Neural cell (in vitro differentiated cells): ENCODE data around the gene IL22RA2. TPM values are rescaled to one million over a fixed set of nuclear protein-coding genes. Genes with fewer than 3 reads are reported as not detected.

Source experiments
- H2AFZ ChIP-seq: fragments of 200-600, 300-800 bp; sonication (generic), shearing (Covaris generic); 2 replicates; pipeline ENCODE4 v1.6.0; 2014; ENCODE audit warnings: low read depth, mild to moderate bottlenecking, antibody characterized with exemption, low read length, moderate library complexity
- H3F3A ChIP-seq: fragments of 200-600 bp; shearing (Covaris generic); 2 replicates; pipeline ENCODE4 v1.6.1; 2016; ENCODE audit warnings: mild to moderate bottlenecking, moderate library complexity, mixed read lengths, antibody characterized with exemption, low read length; ENCODE audit not compliant: insufficient read depth, poor library complexity, severe bottlenecking
- H3K27ac ChIP-seq: fragments of 200-600, 300-800 bp; sonication (generic), shearing (Covaris generic); 2 replicates; pipeline ENCODE4 v1.5.1; 2014; ENCODE audit warnings: mild to moderate bottlenecking, low read length, moderate library complexity
- H3K27me3 ChIP-seq: fragments of 300-800, 200-600 bp; sonication (generic), shearing (Covaris generic); 2 replicates; pipeline ENCODE4 v1.6.0; 2014; ENCODE audit warnings: mild to moderate bottlenecking, low read depth, low read length, moderate library complexity; ENCODE audit not compliant: insufficient read depth
- H3K36me3 ChIP-seq: fragments of 300-800, 200-600 bp; sonication (generic), shearing (Covaris generic); 2 replicates; pipeline ENCODE4 v1.5.1; 2014; ENCODE audit warnings: mild to moderate bottlenecking, antibody characterized with exemption, low read length, moderate library complexity; ENCODE audit not compliant: insufficient read depth
- H3K4me2 ChIP-seq: fragments of 300-800, 200-600 bp; sonication (generic), shearing (Covaris generic); 2 replicates; pipeline ENCODE4 v1.6.0; 2014; ENCODE audit warnings: mild to moderate bottlenecking, low read length
- H3K4me3 ChIP-seq: fragments of 300-800, 200-600 bp; sonication (generic), shearing (Covaris generic); 2 replicates; pipeline ENCODE4 v1.5.1; 2014; ENCODE audit warnings: mild to moderate bottlenecking, low read length, moderate library complexity
- H3K79me2 ChIP-seq: fragments of 200-600 bp; shearing (Covaris generic); replicated peaks from 2 replicates; pipeline ENCODE4 v1.6.0; 2014; ENCODE audit warnings: mild to moderate bottlenecking, low read length, moderate library complexity; ENCODE audit not compliant: insufficient read depth
- H3K9ac ChIP-seq: fragments of 300-800, 200-600 bp; sonication (generic), shearing (Covaris generic); 2 replicates; pipeline ENCODE4 v1.6.1; 2016; ENCODE audit warnings: mild to moderate bottlenecking, low read length, mixed read lengths
- H3K9me2 ChIP-seq: fragments of 200-600 bp; shearing (Covaris generic); 2 replicates; pipeline ENCODE4 v1.6.1; 2016; ENCODE audit warnings: mild to moderate bottlenecking, low read length, mixed read lengths; ENCODE audit not compliant: insufficient read depth
- H3K9me3 ChIP-seq: fragments of 200-600, 300-800 bp; sonication (generic), shearing (Covaris generic); 2 replicates; pipeline ENCODE4 v1.6.1; 2016; ENCODE audit warnings: mild to moderate bottlenecking, mixed run types, low read length, moderate library complexity, mixed read lengths
- H4K20me1 ChIP-seq: fragments of 200-600 bp; shearing (Covaris generic); 2 replicates; pipeline ENCODE4 v1.6.1; 2016; ENCODE audit warnings: mild to moderate bottlenecking, mixed run types; ENCODE audit not compliant: insufficient read depth
- EP300 ChIP-seq: fragments of 450-650 bp; conservative IDR thresholded peaks from 2 replicates; pipeline ENCODE4 v1.6.1; 2014; ENCODE audit warnings: antibody characterized with exemption, mild to moderate bottlenecking, moderate library complexity; ENCODE audit not compliant: poor library complexity, severe bottlenecking
- EZH2 ChIP-seq: fragments of 200-600, 300-800 bp; shearing (Covaris generic), sonication (generic); IDR thresholded peaks from 2 replicates; pipeline ENCODE4 v1.6.1; 2014; ENCODE audit warnings: antibody characterized with exemption, low read length, borderline replicate concordance, mild to moderate bottlenecking; ENCODE audit not compliant: insufficient read depth, poor library complexity, severe bottlenecking
- MXI1 ChIP-seq: fragments of 450-650 bp; conservative IDR thresholded peaks from 2 replicates; pipeline ENCODE4 v1.6.1; 2014; ENCODE audit warnings: antibody characterized with exemption, mild to moderate bottlenecking; ENCODE audit not compliant: poor library complexity, severe bottlenecking
- POLR2AphosphoS5 ChIP-seq: IDR thresholded peaks from 2 replicates; pipeline ENCODE4 v1.6.1; 2012
- RAD21 ChIP-seq: fragments of 450-650 bp; conservative IDR thresholded peaks from 2 replicates; pipeline ENCODE4 v1.6.1; 2014; ENCODE audit warnings: antibody characterized with exemption, mild to moderate bottlenecking, moderate library complexity
- REST ChIP-seq: IDR thresholded peaks from 2 replicates; pipeline ENCODE4 v1.6.1; 2012; ENCODE audit warnings: borderline replicate concordance
- SMC3 ChIP-seq: fragments of 450-650 bp; conservative IDR thresholded peaks from 2 replicates; pipeline ENCODE4 v1.6.1; 2014; ENCODE audit warnings: antibody characterized with exemption, mild to moderate bottlenecking, moderate library complexity; ENCODE audit not compliant: poor library complexity
- TAF1 ChIP-seq: IDR thresholded peaks from 2 replicates; pipeline ENCODE4 v1.6.1; 2012; ENCODE audit warnings: low read depth
- polyA plus RNA-seq: library from polyadenylated mRNA; depleted of rRNA; stranded (reverse); fragments of >200 nt; gene quantifications from 2 replicates; pipeline ENCODE4 v1.2.3, GENCODE V29; 2014
- TF ChIP-seq, protein P1 (sequence below): fragments of 450-650 bp; IDR thresholded peaks from 2 replicates; pipeline ENCODE4 v1.5.1; 2014; ENCODE audit warnings: antibody characterized with exemption, mild to moderate bottlenecking, moderate library complexity; ENCODE audit not compliant: poor library complexity, severe bottlenecking

IL22RA2 gene
- polyA plus RNA-seq, 1 donor from 2014 or later: not detected

GRCh38 chr6:137218473-137218916, 45.1 kb upstream of the IL22RA2 start:
- Histone ChIP-seq H4K20me1 (no peaks in the 10 kb centered on the region), H3K9me3 (no peaks in the 10 kb centered on the region), H3F3A (no peaks in the 10 kb centered on the region), H3K9ac (peak overlapping the region; percentile 93), H3K79me2 (peaks cover 45% of the 10 kb centered on the region), H3K4me2 (peak overlapping the region; percentile 63), H3K36me3 (no peaks in the 10 kb centered on the region), H3K4me3 (peak overlapping the region; percentile 96), H3K9me2 (no peaks in the 10 kb centered on the region), H2AFZ (peak overlapping the region; percentile 92), H3K27ac (peak overlapping the region; percentile 92), H3K27me3 (no peaks in the 10 kb centered on the region)
- TF ChIP-seq RAD21 (no peak), EZH2 (no peak), POLR2AphosphoS5 (peak; percentile 10)

DNA sequence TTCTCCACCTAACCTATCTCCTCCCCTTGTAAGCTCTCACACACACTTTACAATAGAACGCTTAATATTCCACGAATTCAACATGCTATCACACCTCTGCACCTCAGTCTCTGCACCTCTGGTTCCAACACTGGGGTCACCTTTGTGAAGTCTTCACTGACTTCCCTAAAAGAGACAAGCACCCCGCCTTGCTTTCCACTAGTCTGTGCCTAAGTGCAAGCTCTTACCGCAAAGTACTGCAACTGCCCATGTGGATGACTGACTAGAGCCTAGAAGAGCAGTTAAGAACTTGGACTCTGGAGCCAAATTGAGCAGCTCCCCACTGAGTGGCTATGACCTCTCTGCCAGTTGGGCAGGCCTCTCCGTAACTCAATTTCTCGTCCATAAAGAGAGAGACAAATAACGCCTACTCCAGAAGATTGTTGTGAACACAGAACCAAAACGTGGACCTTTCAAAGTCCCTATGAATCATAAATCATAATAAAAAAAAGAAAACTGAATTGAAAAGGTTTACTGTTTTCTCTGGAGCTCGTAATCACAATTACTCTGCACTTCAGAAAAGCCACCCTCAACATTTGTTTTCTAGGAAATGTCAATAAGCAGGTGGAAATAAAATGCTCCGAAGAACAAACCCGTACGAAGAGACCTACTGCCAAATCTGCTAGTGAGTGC, 44.5 kb upstream of the IL22RA2 start:
- peaks cover 50% of the 10 kb centered on the region for H3K79me2 ChIP-seq
- H3K9me2 ChIP-seq: no peaks in the 10 kb centered on the region
- no peak overlapping the region for H2AFZ ChIP-seq
- no peaks in the 10 kb centered on the region for H3K36me3 ChIP-seq
- no peaks in the 10 kb centered on the region for H4K20me1 ChIP-seq
- H3K4me3 ChIP-seq: peak overlapping the region; percentile 96
- H3K4me2 ChIP-seq: peak overlapping the region; percentile 63
- peak overlapping the region; percentile 93 for H3K9ac ChIP-seq
- no peaks in the 10 kb centered on the region for H3F3A ChIP-seq
- H3K9me3 ChIP-seq: no peaks in the 10 kb centered on the region
- no peaks in the 10 kb centered on the region for H3K27me3 ChIP-seq
- peak overlapping the region; percentile 92 for H3K27ac ChIP-seq
- peak; percentile 44 for TF ChIP-seq TAF1
- TF ChIP-seq EZH2: no peak

- Histone ChIP-seq H4K20me1 (no peaks in the 10 kb centered on the region), H3K9me2 (no peaks in the 10 kb centered on the region), H3K27me3 (no peaks in the 10 kb centered on the region), H3K4me3 (peak overlapping the region; percentile 96), H3K36me3 (no peaks in the 10 kb centered on the region), H3K27ac (no peak overlapping the region), H3K79me2 (peaks cover 58% of the 10 kb centered on the region), H3K9ac (no peak overlapping the region), H3K4me2 (no peak overlapping the region), H3K9me3 (no peaks in the 10 kb centered on the region), H2AFZ (no peak overlapping the region), H3F3A (no peaks in the 10 kb centered on the region)
- no peak for TF ChIP-seq POLR2AphosphoS5
- no peak for TF ChIP-seq EP300
- no peak for TF ChIP-seq TAF1
- no peak for TF ChIP-seq REST
- no peak for TF ChIP-seq MXI1
- TF ChIP-seq, protein P1, sequence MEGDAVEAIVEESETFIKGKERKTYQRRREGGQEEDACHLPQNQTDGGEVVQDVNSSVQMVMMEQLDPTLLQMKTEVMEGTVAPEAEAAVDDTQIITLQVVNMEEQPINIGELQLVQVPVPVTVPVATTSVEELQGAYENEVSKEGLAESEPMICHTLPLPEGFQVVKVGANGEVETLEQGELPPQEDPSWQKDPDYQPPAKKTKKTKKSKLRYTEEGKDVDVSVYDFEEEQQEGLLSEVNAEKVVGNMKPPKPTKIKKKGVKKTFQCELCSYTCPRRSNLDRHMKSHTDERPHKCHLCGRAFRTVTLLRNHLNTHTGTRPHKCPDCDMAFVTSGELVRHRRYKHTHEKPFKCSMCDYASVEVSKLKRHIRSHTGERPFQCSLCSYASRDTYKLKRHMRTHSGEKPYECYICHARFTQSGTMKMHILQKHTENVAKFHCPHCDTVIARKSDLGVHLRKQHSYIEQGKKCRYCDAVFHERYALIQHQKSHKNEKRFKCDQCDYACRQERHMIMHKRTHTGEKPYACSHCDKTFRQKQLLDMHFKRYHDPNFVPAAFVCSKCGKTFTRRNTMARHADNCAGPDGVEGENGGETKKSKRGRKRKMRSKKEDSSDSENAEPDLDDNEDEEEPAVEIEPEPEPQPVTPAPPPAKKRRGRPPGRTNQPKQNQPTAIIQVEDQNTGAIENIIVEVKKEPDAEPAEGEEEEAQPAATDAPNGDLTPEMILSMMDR: no peak
- no peak for TF ChIP-seq SMC3
Observed at GRCh38 chr6:137216875-137217553, 43.6 kb upstream of the IL22RA2 start.
